Neural crest cell (in vitro differentiated cells): ENCODE data around the gene GNAL. TPM values are rescaled to one million over a fixed set of nuclear protein-coding genes. Genes with fewer than 3 reads are reported as not detected.

ENCODE experiments used
- DNase-seq: peaks from one replicate; pipeline ENCODE4 v3.0.0; 2021; ENCODE audit warnings: low read depth, mixed read lengths, low spot score
- H3K27ac Mint-ChIP-seq: one replicate; pipeline ENCODE4 v1.8.0; 2021; ENCODE audit warnings: mild to moderate bottlenecking, mixed read lengths; ENCODE audit not compliant: unreplicated experiment
- H3K27me3 Mint-ChIP-seq: 2 replicates; pipeline ENCODE4 v1.8.0; 2021; ENCODE audit warnings: low read depth, mild to moderate bottlenecking, mixed read lengths
- H3K36me3 Mint-ChIP-seq: 2 replicates; pipeline ENCODE4 v1.8.0; 2021; ENCODE audit warnings: low read depth, mild to moderate bottlenecking, mixed read lengths
- H3K4me1 Mint-ChIP-seq: 2 replicates; pipeline ENCODE4 v1.8.0; 2021; ENCODE audit warnings: mixed read lengths
- H3K4me3 Mint-ChIP-seq: one replicate; pipeline ENCODE4 v1.8.0; 2021; ENCODE audit warnings: mild to moderate bottlenecking, mixed read lengths
- H3K9me3 Mint-ChIP-seq: 2 replicates; pipeline ENCODE4 v1.8.0; 2021; ENCODE audit warnings: mixed read lengths
- CTCF ChIP-seq: fragments of 200-600 bp; sonication (generic); conservative IDR thresholded peaks from 2 replicates; pipeline ENCODE4 v1.5.0; 2021; ENCODE audit warnings: antibody characterized with exemption, mild to moderate bottlenecking
- total RNA-seq: library from RNA; stranded (reverse); gene quantifications from 2 replicates; pipeline ENCODE4 v1.2.1, GENCODE V29; 2021

Gene GNAL
- total RNA-seq, 1 donor from 2014 or later, result 20.4 TPM

GRCh38 chr18:11775436-11776174, 86.5 kb downstream of the GNAL start:
- no peak overlapping the region for H3K4me3 Mint-ChIP-seq
- H3K36me3 Mint-ChIP-seq, result no peaks in the 10 kb centered on the region
- DNase-seq, result no peak
- H3K9me3 Mint-ChIP-seq, result no peaks in the 10 kb centered on the region
- no peak overlapping the region for H3K27ac Mint-ChIP-seq
- TF ChIP-seq CTCF, result no peak
- H3K4me1 Mint-ChIP-seq, result no peaks in the 10 kb centered on the region
- no peaks in the 10 kb centered on the region for H3K27me3 Mint-ChIP-seq

GRCh38 chr18:11780042-11780441, 91.0 kb downstream of the GNAL start:
- Mint-ChIP-seq H3K36me3 (no peaks in the 10 kb centered on the region), H3K9me3 (no peaks in the 10 kb centered on the region), H3K27me3 (no peaks in the 10 kb centered on the region), H3K4me1 (peaks cover 17% of the 10 kb centered on the region), H3K4me3 (no peak overlapping the region), H3K27ac (no peak overlapping the region)
- TF ChIP-seq CTCF, result no peak
- no peak for DNase-seq

GRCh38 chr18:11783716-11784331, 94.8 kb downstream of the GNAL start:
- no peak overlapping the region for H3K4me3 Mint-ChIP-seq
- H3K36me3 Mint-ChIP-seq, result no peaks in the 10 kb centered on the region
- no peaks in the 10 kb centered on the region for H3K27me3 Mint-ChIP-seq
- H3K9me3 Mint-ChIP-seq, result no peaks in the 10 kb centered on the region
- H3K4me1 Mint-ChIP-seq, result peaks cover 44% of the 10 kb centered on the region
- no peak for DNase-seq
- no peak for TF ChIP-seq CTCF
- H3K27ac Mint-ChIP-seq, result peak overlapping the region; percentile 21

DNA sequence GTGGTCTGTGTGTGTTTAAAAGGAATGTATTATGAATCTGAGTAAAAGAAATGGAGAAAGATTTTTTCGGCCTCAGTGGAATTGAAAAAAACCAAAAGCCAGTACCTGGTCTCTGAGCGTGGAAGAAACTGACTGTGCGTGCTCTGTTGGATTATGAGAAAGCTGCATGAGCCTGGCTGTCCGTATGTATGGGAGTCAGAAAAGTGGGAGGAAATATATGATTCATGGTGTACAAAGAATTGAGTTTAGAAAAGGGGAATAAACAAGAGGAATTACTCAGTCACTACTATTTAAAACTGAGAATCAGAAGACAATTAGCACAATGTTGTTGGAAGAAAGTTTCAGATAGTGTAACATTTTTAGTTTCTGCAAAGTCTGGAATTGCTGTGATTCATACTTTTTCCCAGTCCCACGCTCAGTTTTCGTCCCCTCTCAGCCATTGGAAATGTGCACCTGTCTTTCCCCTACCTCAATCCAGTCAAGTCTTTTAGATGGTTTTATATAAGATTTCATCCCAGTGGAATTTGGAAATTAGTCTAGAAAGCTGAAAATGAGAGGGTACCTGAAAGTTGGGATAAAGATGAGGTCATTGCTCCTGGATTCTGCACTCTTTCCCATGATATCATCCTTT, 95.7 kb downstream of the GNAL start:
- peak overlapping the region; percentile 47 for H3K27ac Mint-ChIP-seq
- peak overlapping the region; percentile 6 for H3K4me3 Mint-ChIP-seq
- H3K4me1 Mint-ChIP-seq, result peaks cover 54% of the 10 kb centered on the region
- no peaks in the 10 kb centered on the region for H3K27me3 Mint-ChIP-seq
- H3K9me3 Mint-ChIP-seq, result no peaks in the 10 kb centered on the region
- no peak for TF ChIP-seq CTCF
- H3K36me3 Mint-ChIP-seq, result no peaks in the 10 kb centered on the region
- no peak for DNase-seq

DNA sequence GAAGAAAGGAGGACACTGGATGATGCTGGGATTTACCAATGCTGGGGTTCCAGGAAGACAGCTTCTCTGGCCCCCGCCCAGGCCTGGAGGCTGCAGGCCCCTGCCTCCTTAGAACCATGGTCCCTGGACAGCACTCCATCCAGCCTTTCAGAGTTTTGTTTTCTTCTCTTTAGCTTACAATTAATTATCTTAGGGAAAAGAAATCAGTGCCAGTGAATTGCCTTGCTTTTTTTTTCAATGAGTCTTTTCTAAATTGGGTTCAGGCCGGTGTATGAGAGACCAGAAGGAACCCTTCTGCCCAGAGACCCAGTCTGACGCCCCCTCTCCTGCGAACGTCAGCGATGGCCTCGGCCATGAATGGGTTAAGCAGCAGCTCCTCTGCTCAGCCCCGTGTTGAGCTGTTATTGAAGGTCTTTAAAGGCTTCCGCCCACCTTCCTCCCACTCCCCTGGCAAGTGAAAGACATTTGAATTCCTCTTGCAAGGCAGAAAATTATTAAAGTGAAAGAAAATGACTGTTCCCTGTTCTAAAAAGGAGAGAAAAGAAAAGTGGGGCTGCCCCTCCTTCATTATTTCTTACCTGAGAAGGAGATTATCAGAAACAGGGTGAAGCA, 96.5 kb downstream of the GNAL start:
- TF ChIP-seq CTCF, result no peak
- Mint-ChIP-seq H3K4me1 (peaks cover 61% of the 10 kb centered on the region), H3K27ac (peak overlapping the region; percentile 71), H3K4me3 (peak overlapping the region; percentile 24), H3K36me3 (no peaks in the 10 kb centered on the region), H3K9me3 (no peaks in the 10 kb centered on the region), H3K27me3 (no peaks in the 10 kb centered on the region)
- no peak for DNase-seq
